IMR-90 (cell line): ENCODE measurements around the gene GOLGA6C. TPM values are rescaled to one million over a fixed set of nuclear protein-coding genes. Genes with fewer than 3 reads are reported as not detected.

Experiments used
- ATAC-seq: fragments of 200-7000 bp; cut with Tn5 transposase; 2 replicates; pipeline ENCODE4 v1.9.1; 2020; ENCODE audit warnings: low read depth, mild to moderate bottlenecking, moderate library complexity
- BruUV-seq: library from RNA; stranded (reverse); fragments of 400-500 nt; replicated peaks from 2 replicates; lab custom pipeline; 2021; lab: Mats Ljungman, UMichigan
- CTCF ChIA-PET: fragments of 300-600 bp; formaldehyde crosslinking; extraction: SDS; loops from one replicate; lab custom pipeline; 2021; ENCODE audit warnings: antibody characterized with exemption; lab: Yijun Ruan, JAX
- POLR2A ChIA-PET: fragments of 300-600 bp; sonication (Branson Sonifier 250); formaldehyde crosslinking; loops from one replicate; lab custom pipeline; 2022; ENCODE audit warnings: antibody characterized with exemption; ENCODE audit not compliant: unreplicated experiment; lab: Charles Lee
- DNase-seq: peaks from one replicate; pipeline ENCODE4 v3.0.0; 2013
- H2AFZ ChIP-seq: replicated peaks from 2 replicates; pipeline ENCODE3; 2013; ENCODE audit warnings: low read length, mild to moderate bottlenecking; ENCODE audit not compliant: poor library complexity
- H2AK5ac ChIP-seq: 2 replicates; pipeline ENCODE4 v1.6.1; 2013; ENCODE audit warnings: low read depth, low read length, inconsistent platforms
- H2AK9ac ChIP-seq: replicated peaks from 2 replicates; pipeline ENCODE3; 2013; ENCODE audit warnings: mild to moderate bottlenecking, low read depth, low read length, moderate library complexity; ENCODE audit not compliant: poor library complexity
- H2BK120ac ChIP-seq: 2 replicates; pipeline ENCODE4 v1.6.1; 2013; ENCODE audit warnings: low read depth, low read length, inconsistent platforms
- H2BK15ac ChIP-seq: 3 replicates; pipeline ENCODE4 v1.6.1; 2013; ENCODE audit warnings: low read depth, low read length, inconsistent platforms
- H2BK20ac ChIP-seq: 2 replicates; pipeline ENCODE4 v1.6.1; 2013; ENCODE audit warnings: low read depth, mild to moderate bottlenecking, inconsistent platforms, low read length, moderate library complexity
- H2BK5ac ChIP-seq: 2 replicates; pipeline ENCODE4 v1.6.1; 2013; ENCODE audit warnings: mild to moderate bottlenecking, low read depth, low read length, inconsistent platforms; ENCODE audit not compliant: poor library complexity, severe bottlenecking
- H3K14ac ChIP-seq: replicated peaks from 2 replicates; pipeline ENCODE4 v1.6.1; 2013; ENCODE audit warnings: low read depth, low read length, inconsistent platforms
- H3K18ac ChIP-seq: 2 replicates; pipeline ENCODE4 v1.6.1; 2013; ENCODE audit warnings: low read depth, low read length, control low read depth
- H3K23ac ChIP-seq: 2 replicates; pipeline ENCODE4 v1.6.1; 2013; ENCODE audit warnings: low read depth, low read length, inconsistent platforms
- H3K27ac ChIP-seq: 2 replicates; pipeline ENCODE4 v1.5.1; 2013; ENCODE audit warnings: mild to moderate bottlenecking, control low read depth, low read length; ENCODE audit not compliant: insufficient read depth
- H3K27me3 ChIP-seq: 2 replicates; pipeline ENCODE4 v1.6.1; 2013; ENCODE audit warnings: low read length; ENCODE audit not compliant: control insufficient read depth, insufficient read depth
- H3K36me3 ChIP-seq: 2 replicates; pipeline ENCODE4 v1.6.1; 2013; ENCODE audit warnings: low read length, mixed read lengths; ENCODE audit not compliant: control insufficient read depth, insufficient read depth
- H3K4ac ChIP-seq: 2 replicates; pipeline ENCODE4 v1.6.1; 2013; ENCODE audit warnings: low read depth, low read length, inconsistent platforms
- H3K4me1 ChIP-seq: 2 replicates; pipeline ENCODE4 v1.6.1; 2013; ENCODE audit warnings: low read length, mixed read lengths; ENCODE audit not compliant: control insufficient read depth, insufficient read depth
- H3K4me2 ChIP-seq: 2 replicates; pipeline ENCODE4 v1.6.1; 2013; ENCODE audit warnings: low read depth, mild to moderate bottlenecking, control low read depth, low read length, moderate library complexity
- H3K4me3 ChIP-seq: 2 replicates; pipeline ENCODE4 v1.5.1; 2013; ENCODE audit warnings: low read depth, mild to moderate bottlenecking, control low read depth, low read length, moderate library complexity; ENCODE audit not compliant: insufficient read depth
- H3K56ac ChIP-seq: 2 replicates; pipeline ENCODE4 v1.6.1; 2013; ENCODE audit warnings: low read length, inconsistent platforms; ENCODE audit not compliant: insufficient read depth; ENCODE audit errors: extremely low read depth
- H3K79me1 ChIP-seq, 2 experiments: 2 replicates each; pipeline ENCODE4 v1.6.1; 2013; ENCODE audit warnings: low read length in 2 of 2, inconsistent platforms in 1 of 2, low read depth in 1 of 2
- H3K9ac ChIP-seq: 2 replicates; pipeline ENCODE4 v1.6.1; 2013; ENCODE audit warnings: low read depth, low read length, control low read depth
- H3K9me1 ChIP-seq: 2 replicates; pipeline ENCODE4 v1.6.1; 2013; ENCODE audit warnings: low read length, inconsistent platforms; ENCODE audit not compliant: insufficient read depth
- H3K9me3 ChIP-seq: 2 replicates; pipeline ENCODE4 v1.6.1; 2013; ENCODE audit warnings: low read length; ENCODE audit not compliant: control insufficient read depth, insufficient read depth
- H4K20me1 ChIP-seq: 2 replicates; pipeline ENCODE4 v1.6.1; 2013; ENCODE audit warnings: low read length, inconsistent platforms; ENCODE audit not compliant: insufficient read depth
- H4K5ac ChIP-seq: 2 replicates; pipeline ENCODE4 v1.6.1; 2013; ENCODE audit warnings: mild to moderate bottlenecking, low read depth, low read length, control low read depth
- H4K8ac ChIP-seq, 2 experiments: 2 replicates each; pipeline ENCODE4 v1.6.1; 2013; ENCODE audit warnings: low read depth in 2 of 2, low read length in 2 of 2, control low read depth in 1 of 2, inconsistent platforms in 1 of 2
- H4K91ac ChIP-seq: 2 replicates; pipeline ENCODE4 v1.6.1; 2013; ENCODE audit warnings: low read depth, low read length, inconsistent platforms; ENCODE audit not compliant: insufficient read depth
- CEBPB ChIP-seq: IDR thresholded peaks from 2 replicates; pipeline ENCODE4 v1.6.1; 2012; ENCODE audit warnings: low read depth, low read length, improper control_type of control experiment
- CHD1 ChIP-seq: IDR thresholded peaks from 2 replicates; pipeline ENCODE4 v1.6.1; 2012; ENCODE audit warnings: low read depth, low read length, improper control_type of control experiment
- FOS ChIP-seq: fragments of 150-350 bp; IDR thresholded peaks from 2 replicates; pipeline ENCODE4 v1.6.1; 2016; ENCODE audit warnings: low read depth, low read length
- MAFK ChIP-seq: IDR thresholded peaks from 2 replicates; pipeline ENCODE4 v1.6.1; 2012; ENCODE audit warnings: low read depth, low read length, improper control_type of control experiment
- MAZ ChIP-seq: IDR thresholded peaks from 2 replicates; pipeline ENCODE4 v1.6.1; 2012; ENCODE audit warnings: low read depth, mild to moderate bottlenecking, low read length, improper control_type of control experiment, moderate library complexity, borderline replicate concordance
- MXI1 ChIP-seq: IDR thresholded peaks from 2 replicates; pipeline ENCODE4 v1.6.1; 2012; ENCODE audit warnings: low read depth, mild to moderate bottlenecking, low read length, moderate library complexity, borderline replicate concordance
- NFE2L2 ChIP-seq: fragments of 150-350 bp; IDR thresholded peaks from 2 replicates; pipeline ENCODE4 v1.6.1; 2016; ENCODE audit warnings: low read depth, mild to moderate bottlenecking, low read length
- POLR2A ChIP-seq: IDR thresholded peaks from 2 replicates; pipeline ENCODE4 v1.6.1; 2012; ENCODE audit warnings: mild to moderate bottlenecking, low read depth, low read length
- RAD21 ChIP-seq: IDR thresholded peaks from 2 replicates; pipeline ENCODE4 v1.6.1; 2012; ENCODE audit warnings: low read length, improper control_type of control experiment
- RCOR1 ChIP-seq: IDR thresholded peaks from 2 replicates; pipeline ENCODE4 v1.6.1; 2012; ENCODE audit warnings: mild to moderate bottlenecking, low read length, improper control_type of control experiment; ENCODE audit not compliant: insufficient replicate concordance
- RFX5 ChIP-seq: IDR thresholded peaks from 2 replicates; pipeline ENCODE4 v1.8.0; 2012; ENCODE audit warnings: low read depth, mild to moderate bottlenecking, low read length, moderate library complexity
- SMC3 ChIP-seq: fragments of 150-350 bp; IDR thresholded peaks from 2 replicates; pipeline ENCODE4 v1.6.1; 2016; ENCODE audit warnings: low read depth, mild to moderate bottlenecking, antibody characterized with exemption, low read length, moderate library complexity
- WGBS, 2 experiments: methylation state at CpG; one replicate each; pipeline versions ENCODE4 v1.1.5 to v1.1.7; 2013; ENCODE audit warnings: missing lambda C conversion rate in 2 of 2; ENCODE audit not compliant: insufficient read length in 1 of 2; ENCODE audit errors: extremely low coverage in 2 of 2; 5-methylcytosine and 5-hydroxymethylcytosine counted together
- dilution Hi-C: fragments of 300-500 bp; cut with HindIII; formaldehyde crosslinking; loops from one replicate; pipeline ENCODE4 v1.14.3; 2018; ENCODE audit warnings: low sequenced_read_pairs; ENCODE audit not compliant: unreplicated experiment
- in situ Hi-C: fragments of 300-500 bp; cut with MboI; formaldehyde crosslinking; loops from 3 replicates; pipeline ENCODE4 v1.14.3; 2019; ENCODE audit warnings: low sequenced_read_pairs, inconsistent platforms, mixed read lengths
- intact Hi-C: fragments of 100-400 bp; cut with micrococcal nuclease; formaldehyde crosslinking; loops from 2 replicates; pipeline ENCODE4 v1.10.0; 2022
- polyA plus RNA-seq, 3 experiments: library from polyadenylated mRNA; depleted of rRNA; stranded (reverse); fragments of >200 nt; gene quantifications; 2 replicates each; pipeline ENCODE4 v1.2.3, GENCODE V29; 2012; ENCODE audit warnings: low replicate concordance in 1 of 3
- total RNA-seq: library from RNA; depleted of rRNA; stranded (reverse); fragments of >200 nt; gene quantifications from 2 replicates; pipeline ENCODE4 v1.2.3, GENCODE V29; 2012
- TF ChIP-seq, protein P1 (sequence below): fragments of 150-350 bp; IDR thresholded peaks from 2 replicates; pipeline ENCODE4 v1.6.1; 2016; ENCODE audit warnings: low read depth, mild to moderate bottlenecking, low read length, moderate library complexity, borderline replicate concordance
- TF ChIP-seq, protein P2 (sequence below): conservative IDR thresholded peaks from 2 replicates; pipeline ENCODE4 v1.5.1; 2012; ENCODE audit warnings: mild to moderate bottlenecking, low read depth, low read length, improper control_type of control experiment
- TF ChIP-seq, protein P3 (sequence below): fragments of 150-350 bp; IDR thresholded peaks from 2 replicates; pipeline ENCODE4 v1.6.1; 2017; ENCODE audit warnings: mild to moderate bottlenecking, antibody characterized with exemption, low read length, low read depth

The GOLGA6C gene
- total and polyA plus RNA-seq, 2 of the 4 experiments (the other 2 are of a cell fraction): not detected

- ChIA-PET CTCF (no interaction called here), POLR2A (no interaction called here)
- no peak overlapping the region for H3K56ac ChIP-seq
- DNase-seq: no peak
- H4K20me1 ChIP-seq: no peaks in the 10 kb centered on the region
- dilution Hi-C loops (no loop called here), intact Hi-C loops (no loop called here), in situ Hi-C loops (no loop called here)
- H2BK15ac ChIP-seq: no peak overlapping the region
- H2AFZ ChIP-seq: no peak overlapping the region
- H3K4ac ChIP-seq: no peak overlapping the region
- H2AK9ac ChIP-seq: no peak overlapping the region
- H4K91ac ChIP-seq: no peak overlapping the region
- H3K4me2 ChIP-seq: no peak overlapping the region
- H3K36me3 ChIP-seq: no peaks in the 10 kb centered on the region
- H2BK5ac ChIP-seq: no peak overlapping the region
- no peak overlapping the region for H4K5ac ChIP-seq
- H3K27me3 ChIP-seq: peaks cover 77% of the 10 kb centered on the region
- no peak overlapping the region for H3K9ac ChIP-seq
- no peak overlapping the region for H2BK120ac ChIP-seq
- no peak overlapping the region for H3K23ac ChIP-seq
- H4K8ac ChIP-seq: no peak overlapping the region
- H3K4me1 ChIP-seq: no peaks in the 10 kb centered on the region
- no peak overlapping the region for H3K14ac ChIP-seq
- H3K4me3 ChIP-seq: no peak overlapping the region
- no peak overlapping the region for H3K27ac ChIP-seq
- no peak overlapping the region for H3K18ac ChIP-seq
- H2BK20ac ChIP-seq: no peak overlapping the region
- BruUV-seq: no TSS peak
- H3K79me1 ChIP-seq: no peaks in the 10 kb centered on the region
- ATAC-seq: no peak
- WGBS, 2 experiments: 40% methylated on average over 4 of the region's 11 CpGs; no CpG with 5 or more reads in 1 of the 2 experiments
- no peaks in the 10 kb centered on the region for H3K9me1 ChIP-seq
- no peak overlapping the region for H2AK5ac ChIP-seq
- H3K9me3 ChIP-seq: no peaks in the 10 kb centered on the region
- TF ChIP-seq, protein P1, sequence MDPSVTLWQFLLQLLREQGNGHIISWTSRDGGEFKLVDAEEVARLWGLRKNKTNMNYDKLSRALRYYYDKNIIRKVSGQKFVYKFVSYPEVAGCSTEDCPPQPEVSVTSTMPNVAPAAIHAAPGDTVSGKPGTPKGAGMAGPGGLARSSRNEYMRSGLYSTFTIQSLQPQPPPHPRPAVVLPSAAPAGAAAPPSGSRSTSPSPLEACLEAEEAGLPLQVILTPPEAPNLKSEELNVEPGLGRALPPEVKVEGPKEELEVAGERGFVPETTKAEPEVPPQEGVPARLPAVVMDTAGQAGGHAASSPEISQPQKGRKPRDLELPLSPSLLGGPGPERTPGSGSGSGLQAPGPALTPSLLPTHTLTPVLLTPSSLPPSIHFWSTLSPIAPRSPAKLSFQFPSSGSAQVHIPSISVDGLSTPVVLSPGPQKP: no peak
- TF ChIP-seq SMC3 (no peak), MAFK (no peak), NFE2L2 (no peak), RAD21 (no peak), RFX5 (no peak), MAZ (no peak), MXI1 (no peak), POLR2A (no peak), FOS (no peak), CEBPB (no peak), CHD1 (no peak), RCOR1 (no peak)
- TF ChIP-seq, protein P2, sequence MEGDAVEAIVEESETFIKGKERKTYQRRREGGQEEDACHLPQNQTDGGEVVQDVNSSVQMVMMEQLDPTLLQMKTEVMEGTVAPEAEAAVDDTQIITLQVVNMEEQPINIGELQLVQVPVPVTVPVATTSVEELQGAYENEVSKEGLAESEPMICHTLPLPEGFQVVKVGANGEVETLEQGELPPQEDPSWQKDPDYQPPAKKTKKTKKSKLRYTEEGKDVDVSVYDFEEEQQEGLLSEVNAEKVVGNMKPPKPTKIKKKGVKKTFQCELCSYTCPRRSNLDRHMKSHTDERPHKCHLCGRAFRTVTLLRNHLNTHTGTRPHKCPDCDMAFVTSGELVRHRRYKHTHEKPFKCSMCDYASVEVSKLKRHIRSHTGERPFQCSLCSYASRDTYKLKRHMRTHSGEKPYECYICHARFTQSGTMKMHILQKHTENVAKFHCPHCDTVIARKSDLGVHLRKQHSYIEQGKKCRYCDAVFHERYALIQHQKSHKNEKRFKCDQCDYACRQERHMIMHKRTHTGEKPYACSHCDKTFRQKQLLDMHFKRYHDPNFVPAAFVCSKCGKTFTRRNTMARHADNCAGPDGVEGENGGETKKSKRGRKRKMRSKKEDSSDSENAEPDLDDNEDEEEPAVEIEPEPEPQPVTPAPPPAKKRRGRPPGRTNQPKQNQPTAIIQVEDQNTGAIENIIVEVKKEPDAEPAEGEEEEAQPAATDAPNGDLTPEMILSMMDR: no peak
- TF ChIP-seq, protein P3, sequence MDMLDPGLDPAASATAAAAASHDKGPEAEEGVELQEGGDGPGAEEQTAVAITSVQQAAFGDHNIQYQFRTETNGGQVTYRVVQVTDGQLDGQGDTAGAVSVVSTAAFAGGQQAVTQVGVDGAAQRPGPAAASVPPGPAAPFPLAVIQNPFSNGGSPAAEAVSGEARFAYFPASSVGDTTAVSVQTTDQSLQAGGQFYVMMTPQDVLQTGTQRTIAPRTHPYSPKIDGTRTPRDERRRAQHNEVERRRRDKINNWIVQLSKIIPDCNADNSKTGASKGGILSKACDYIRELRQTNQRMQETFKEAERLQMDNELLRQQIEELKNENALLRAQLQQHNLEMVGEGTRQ: no peak
Observed at GRCh38 chr15:75235760-75236729, 22.1 kb upstream of the GOLGA6C start.
